Measurements from ENCODE around the gene ARID5B.

GRCh38 chr10:62092301-62093030 lies 191.0 kb downstream of the ARID5B start:
- TF ChIP-seq CTCF (conservative IDR thresholded peaks at IDR 0.05 in 1 of 2, IDR thresholded peaks at IDR 0.05 in 1 of 2; ENCODE audit: extremely low read depth in 1 of 2, insufficient read depth in 1 of 2, low read depth in 1 of 2, low read length in 2 of 2) (no peak), EZH2 (IDR thresholded peaks at IDR 0.05; ENCODE audit: borderline replicate concordance, low read length) (no peak)

Data from mammary epithelial cell (primary cell).